OCI-LY1 (cell line): Measurements from ENCODE around the gene SFTPA2.
"Not testable (repeated sequence)": the region's sequence is repeated elsewhere in the genome, so short reads cannot be mapped to it uniquely, and the experiment has no call there.

Experiments
- EZH2 ChIP-seq: fragments of 200-600 bp; sonication (generic), shearing (Covaris generic); IDR thresholded peaks from 2 replicates; pipeline ENCODE4 v1.8.0; 2017; ENCODE audit warnings: borderline replicate concordance, mixed run types, mild to moderate bottlenecking, antibody characterized with exemption, low read length, moderate library complexity, mixed read lengths
- TF ChIP-seq, protein P1 (sequence below): fragments of 200-600 bp; sonication (generic), shearing (Covaris generic); IDR thresholded peaks from 2 replicates; pipeline ENCODE4 v1.5.1; 2017; ENCODE audit warnings: mild to moderate bottlenecking, antibody characterized with exemption, low read length, moderate library complexity, mixed read lengths

DNA sequence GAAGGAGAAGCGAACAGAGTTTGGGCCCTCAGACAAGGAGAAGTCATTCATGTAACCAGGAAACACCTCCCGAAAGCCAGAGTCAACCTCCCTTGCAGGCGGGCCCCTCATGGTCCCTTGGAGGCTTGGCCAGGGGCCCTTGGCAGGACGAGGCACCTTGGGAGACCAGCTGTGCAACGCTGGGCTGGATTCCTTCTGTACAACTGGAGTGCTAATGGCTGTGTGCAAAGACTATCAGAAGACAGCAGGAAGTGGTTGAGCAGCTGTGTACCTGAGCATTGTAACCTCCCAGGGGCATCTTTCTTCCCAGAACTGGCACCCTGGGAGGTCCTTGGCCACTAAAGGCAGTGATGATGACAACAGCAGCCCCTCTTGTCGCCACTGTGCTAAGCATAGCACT lies 38.5 kb downstream of the SFTPA2 start:
- TF ChIP-seq, protein P1, sequence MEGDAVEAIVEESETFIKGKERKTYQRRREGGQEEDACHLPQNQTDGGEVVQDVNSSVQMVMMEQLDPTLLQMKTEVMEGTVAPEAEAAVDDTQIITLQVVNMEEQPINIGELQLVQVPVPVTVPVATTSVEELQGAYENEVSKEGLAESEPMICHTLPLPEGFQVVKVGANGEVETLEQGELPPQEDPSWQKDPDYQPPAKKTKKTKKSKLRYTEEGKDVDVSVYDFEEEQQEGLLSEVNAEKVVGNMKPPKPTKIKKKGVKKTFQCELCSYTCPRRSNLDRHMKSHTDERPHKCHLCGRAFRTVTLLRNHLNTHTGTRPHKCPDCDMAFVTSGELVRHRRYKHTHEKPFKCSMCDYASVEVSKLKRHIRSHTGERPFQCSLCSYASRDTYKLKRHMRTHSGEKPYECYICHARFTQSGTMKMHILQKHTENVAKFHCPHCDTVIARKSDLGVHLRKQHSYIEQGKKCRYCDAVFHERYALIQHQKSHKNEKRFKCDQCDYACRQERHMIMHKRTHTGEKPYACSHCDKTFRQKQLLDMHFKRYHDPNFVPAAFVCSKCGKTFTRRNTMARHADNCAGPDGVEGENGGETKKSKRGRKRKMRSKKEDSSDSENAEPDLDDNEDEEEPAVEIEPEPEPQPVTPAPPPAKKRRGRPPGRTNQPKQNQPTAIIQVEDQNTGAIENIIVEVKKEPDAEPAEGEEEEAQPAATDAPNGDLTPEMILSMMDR, result not testable (repeated sequence)
- TF ChIP-seq EZH2, result not testable (repeated sequence)
